GM06990 (cell line): ENCODE data around the gene CINP.

Experiments
- DNase-seq: peaks from one replicate; pipeline ENCODE4 v3.0.0-alpha.2; 2011; ENCODE audit not compliant: insufficient read length; ENCODE audit errors: extremely low read depth
- H3K27me3 ChIP-seq: replicated peaks from 2 replicates; pipeline ENCODE4 v1.6.0; 2011; ENCODE audit warnings: low read length; ENCODE audit not compliant: control insufficient read depth, insufficient read depth
- H3K36me3 ChIP-seq: 2 replicates; pipeline ENCODE4 v1.5.1; 2011; ENCODE audit warnings: low read length; ENCODE audit not compliant: control insufficient read depth, insufficient read depth
- H3K4me3 ChIP-seq: replicated peaks from 2 replicates; pipeline ENCODE4 v1.5.1; 2011; ENCODE audit warnings: low read depth, mild to moderate bottlenecking, control low read depth, low read length
- CTCF ChIP-seq: IDR thresholded peaks from 2 replicates; pipeline ENCODE4 v1.5.1; 2011; ENCODE audit warnings: low read length, control low read depth, mild to moderate bottlenecking, inconsistent platforms; ENCODE audit not compliant: insufficient read depth, poor library complexity, severe bottlenecking

The CINP gene

GRCh38 chr14:102377696-102378095 is 15.0 kb upstream of the CINP start:
- no peak for DNase-seq
- no peak for TF ChIP-seq CTCF
- Histone ChIP-seq H3K4me3 (no peak overlapping the region), H3K36me3 (no peaks in the 10 kb centered on the region), H3K27me3 (no peaks in the 10 kb centered on the region)

- DNase-seq: no peak
- H3K36me3 ChIP-seq: no peaks in the 10 kb centered on the region
- no peak for TF ChIP-seq CTCF
- no peaks in the 10 kb centered on the region for H3K27me3 ChIP-seq
- H3K4me3 ChIP-seq: no peak overlapping the region
Observed at GRCh38 chr14:102375119-102375518, 12.4 kb upstream of the CINP start.

GRCh38 chr14:102374264-102374663 is 11.6 kb upstream of the CINP start:
- H3K36me3 ChIP-seq: no peaks in the 10 kb centered on the region
- no peak for DNase-seq
- no peak for TF ChIP-seq CTCF
- no peak overlapping the region for H3K4me3 ChIP-seq
- no peaks in the 10 kb centered on the region for H3K27me3 ChIP-seq

- no peak for TF ChIP-seq CTCF
- DNase-seq: peak; percentile 18
- Histone ChIP-seq H3K36me3 (no peaks in the 10 kb centered on the region), H3K4me3 (no peak overlapping the region), H3K27me3 (no peaks in the 10 kb centered on the region)
Observed at GRCh38 chr14:102373110-102373509, 10.4 kb upstream of the CINP start.

GRCh38 chr14:102371361-102371760 is 8.7 kb upstream of the CINP start:
- TF ChIP-seq CTCF: no peak
- no peaks in the 10 kb centered on the region for H3K36me3 ChIP-seq
- H3K4me3 ChIP-seq: no peak overlapping the region
- DNase-seq: no peak
- no peaks in the 10 kb centered on the region for H3K27me3 ChIP-seq

- TF ChIP-seq CTCF: no peak
- H3K4me3 ChIP-seq: no peak overlapping the region
- H3K36me3 ChIP-seq: no peaks in the 10 kb centered on the region
- peak; percentile 38 for DNase-seq
- no peaks in the 10 kb centered on the region for H3K27me3 ChIP-seq
Observed at GRCh38 chr14:102370305-102370809, 7.7 kb upstream of the CINP start.
